Mesenchymal stem cell (in vitro differentiated cells and primary cell): ENCODE measurements around the gene NSUN6.
A peak's percentile ranks its signal among the peaks of the same experiment; 100 is the strongest.

ENCODE experiments used
- DNase-seq: peaks from one replicate; pipeline ENCODE4 v3.0.0-alpha.2; 2013
- H2AFZ ChIP-seq: one replicate; pipeline ENCODE4 v1.6.1; 2013; ENCODE audit warnings: low read depth, mild to moderate bottlenecking, control low read depth, inconsistent platforms, low read length, moderate library complexity
- H2AK5ac ChIP-seq: 2 replicates; pipeline ENCODE4 v1.6.1; 2013; ENCODE audit warnings: low read length, moderate library complexity, mild to moderate bottlenecking, inconsistent platforms; ENCODE audit not compliant: severe bottlenecking
- H2BK120ac ChIP-seq: one replicate; pipeline ENCODE4 v1.6.1; 2013; ENCODE audit warnings: low read depth, mild to moderate bottlenecking, inconsistent platforms, low read length, moderate library complexity
- H2BK12ac ChIP-seq, 2 experiments: one replicate each; pipeline ENCODE4 v1.6.1; 2013; ENCODE audit warnings: inconsistent platforms in 2 of 2, low read length in 2 of 2, mild to moderate bottlenecking in 2 of 2, moderate library complexity in 2 of 2, control low read depth in 1 of 2
- H2BK15ac ChIP-seq: one replicate; pipeline ENCODE4 v1.6.1; 2013; ENCODE audit warnings: mild to moderate bottlenecking, low read depth, inconsistent platforms; ENCODE audit not compliant: poor library complexity, severe bottlenecking
- H2BK5ac ChIP-seq: 2 replicates; pipeline ENCODE4 v1.6.1; 2013; ENCODE audit warnings: low read depth, mild to moderate bottlenecking, low read length, control low read depth, inconsistent platforms; ENCODE audit not compliant: poor library complexity, severe bottlenecking
- H3K14ac ChIP-seq, 2 experiments: one replicate each; pipeline ENCODE4 v1.6.1; 2013; ENCODE audit warnings: inconsistent platforms in 2 of 2, low read length in 2 of 2, control low read depth in 1 of 2, mild to moderate bottlenecking in 1 of 2, moderate library complexity in 1 of 2
- H3K18ac ChIP-seq, 2 experiments: one replicate each; pipeline ENCODE4 v1.6.1; 2013; ENCODE audit warnings: inconsistent platforms in 2 of 2, low read length in 2 of 2, control low read depth in 1 of 2, low read depth in 1 of 2, mild to moderate bottlenecking in 1 of 2
- H3K23ac ChIP-seq, 2 experiments: one replicate each; pipeline ENCODE4 v1.6.1; 2013; ENCODE audit warnings: inconsistent platforms in 2 of 2, low read length in 2 of 2, mild to moderate bottlenecking in 2 of 2, moderate library complexity in 2 of 2, control low read depth in 1 of 2
- H3K27ac ChIP-seq: 2 replicates; pipeline ENCODE4 v1.5.1; 2013; ENCODE audit warnings: mild to moderate bottlenecking, moderate library complexity, low read length, control low read depth, inconsistent platforms; ENCODE audit not compliant: poor library complexity, severe bottlenecking
- H3K27me3 ChIP-seq, 2 experiments: 2 replicates each; pipeline versions ENCODE4 v1.6.1 to v1.7.0; 2013; ENCODE audit warnings: low read length in 2 of 2, mild to moderate bottlenecking in 2 of 2, moderate library complexity in 2 of 2, control low read depth in 1 of 2, inconsistent platforms in 1 of 2; ENCODE audit not compliant: control insufficient read depth in 1 of 2, insufficient read depth in 1 of 2
- H3K36me3 ChIP-seq, 2 experiments: 2 replicates each; pipeline versions ENCODE4 v1.6.1 to v1.7.0; 2013; ENCODE audit warnings: low read length in 2 of 2, control low read depth in 1 of 2, inconsistent platforms in 1 of 2, low read depth in 1 of 2, mild to moderate bottlenecking in 1 of 2; ENCODE audit not compliant: insufficient read depth in 2 of 2, control insufficient read depth in 1 of 2
- H3K4ac ChIP-seq, 2 experiments: one replicate each; pipeline ENCODE4 v1.6.1; 2013; ENCODE audit warnings: inconsistent platforms in 2 of 2, low read length in 2 of 2, mild to moderate bottlenecking in 2 of 2, moderate library complexity in 2 of 2, control low read depth in 1 of 2, low read depth in 1 of 2
- H3K4me1 ChIP-seq: 2 replicates; pipeline ENCODE4 v1.6.1; 2013; ENCODE audit warnings: low read depth, low read length, control low read depth; ENCODE audit not compliant: control insufficient read depth, insufficient read depth
- H3K4me2 ChIP-seq: 2 replicates; pipeline ENCODE4 v1.6.1; 2013; ENCODE audit warnings: low read length, mild to moderate bottlenecking, inconsistent platforms; ENCODE audit not compliant: poor library complexity, severe bottlenecking
- H3K4me3 ChIP-seq, 2 experiments: 2 replicates each; pipeline versions ENCODE4 v1.5.1 to v1.7.0; 2013; ENCODE audit warnings: low read length in 2 of 2, mild to moderate bottlenecking in 2 of 2, control low read depth in 1 of 2, low read depth in 1 of 2; ENCODE audit not compliant: insufficient read depth in 1 of 2
- H3K79me1 ChIP-seq: replicated peaks from 2 replicates; pipeline ENCODE4 v1.6.1; 2013; ENCODE audit warnings: mild to moderate bottlenecking, control low read depth, low read length, inconsistent platforms; ENCODE audit not compliant: poor library complexity, severe bottlenecking
- H3K9ac ChIP-seq: 2 replicates; pipeline ENCODE4 v1.7.0; 2013; ENCODE audit warnings: mild to moderate bottlenecking, low read length, moderate library complexity
- H3K9me3 ChIP-seq: 2 replicates; pipeline ENCODE4 v1.7.0; 2013; ENCODE audit warnings: mild to moderate bottlenecking, low read length; ENCODE audit not compliant: control insufficient read depth
- H4K8ac ChIP-seq: one replicate; pipeline ENCODE4 v1.6.1; 2013; ENCODE audit warnings: inconsistent platforms, mild to moderate bottlenecking, low read length, moderate library complexity
- H4K91ac ChIP-seq: one replicate; pipeline ENCODE4 v1.6.1; 2013; ENCODE audit warnings: mild to moderate bottlenecking, low read length, inconsistent platforms
- WGBS: methylation state at CpG from one replicate; pipeline ENCODE4 v1.1.7; 2013; ENCODE audit warnings: mixed read lengths; 5-methylcytosine and 5-hydroxymethylcytosine counted together

Gene NSUN6

DNA sequence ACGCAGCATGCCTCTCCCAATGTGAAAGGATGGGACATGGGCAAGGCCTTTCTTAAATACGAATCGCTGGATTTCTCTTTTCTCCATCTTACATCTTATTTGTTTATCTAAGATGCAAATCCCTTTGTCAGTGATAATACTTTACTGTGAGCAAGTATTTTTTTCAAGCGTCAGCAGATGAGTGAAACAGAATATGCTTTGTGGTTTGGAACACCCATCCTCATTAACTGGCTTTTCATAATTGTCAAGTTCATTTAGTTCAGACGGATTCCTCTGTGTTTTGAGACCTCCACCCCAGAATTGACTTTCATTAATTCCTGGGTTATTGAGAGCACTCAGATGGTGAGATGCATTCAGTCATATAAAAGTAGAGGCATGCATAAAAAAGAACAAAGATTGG lies 149.8 kb downstream of the NSUN6 start:
- H3K4ac ChIP-seq = no peak overlapping the region
- H2BK120ac ChIP-seq = no peak overlapping the region
- no peak overlapping the region for H2BK5ac ChIP-seq
- no peak overlapping the region for H3K14ac ChIP-seq
- no peak overlapping the region for H2BK15ac ChIP-seq
- peaks cover 1% of the 10 kb centered on the region for H3K4me1 ChIP-seq
- H2BK12ac ChIP-seq = no peak overlapping the region
- no peak overlapping the region for H3K4me3 ChIP-seq
- no peaks in the 10 kb centered on the region for H3K36me3 ChIP-seq
- DNase-seq = no peak
- no peak overlapping the region for H3K23ac ChIP-seq
- no peak overlapping the region for H3K4me2 ChIP-seq
- no peaks in the 10 kb centered on the region for H3K79me1 ChIP-seq
- no peak overlapping the region for H4K8ac ChIP-seq
- no peak overlapping the region for H2AFZ ChIP-seq
- H2AK5ac ChIP-seq = no peak overlapping the region
- H3K27ac ChIP-seq = peak overlapping the region; percentile 53
- H3K9ac ChIP-seq = no peak overlapping the region
- WGBS = 57% methylated on average over 2 of the region's 5 CpGs
- H4K91ac ChIP-seq = no peak overlapping the region
- H3K9me3 ChIP-seq = no peaks in the 10 kb centered on the region
- H3K27me3 ChIP-seq = no peaks in the 10 kb centered on the region
- no peak overlapping the region for H3K18ac ChIP-seq

DNA sequence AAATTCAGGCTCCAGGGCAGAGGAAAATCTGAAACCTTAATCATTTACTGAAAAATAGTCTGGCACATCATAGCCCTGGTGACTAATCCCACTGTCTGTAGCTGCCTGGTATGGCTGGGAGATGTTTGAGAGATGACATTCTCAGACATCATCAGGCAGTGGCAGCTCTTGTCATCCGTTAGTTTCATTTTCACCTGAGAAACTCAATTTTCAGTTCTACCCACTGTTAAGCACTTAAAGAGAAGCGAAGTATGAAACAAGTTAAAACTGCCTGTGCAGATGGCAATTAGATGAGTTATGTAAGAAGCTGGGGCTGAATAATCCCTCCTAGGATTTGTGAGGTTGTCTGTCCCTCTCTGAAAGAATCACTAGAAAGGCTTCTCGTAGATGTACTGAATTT lies 150.2 kb downstream of the NSUN6 start:
- WGBS = 70% methylated on average over 2 of the region's 3 CpGs
- Histone ChIP-seq H3K4me2 (no peak overlapping the region), H2BK120ac (no peak overlapping the region), H2BK5ac (no peak overlapping the region), H2BK12ac (no peak overlapping the region), H3K27me3 (no peaks in the 10 kb centered on the region), H3K23ac (no peak overlapping the region), H4K8ac (no peak overlapping the region), H3K79me1 (no peaks in the 10 kb centered on the region), H3K4ac (no peak overlapping the region), H3K27ac (peak overlapping the region; percentile 53), H3K14ac (no peak overlapping the region), H3K4me3 (no peak overlapping the region), H4K91ac (no peak overlapping the region), H3K9me3 (no peaks in the 10 kb centered on the region), H3K9ac (no peak overlapping the region), H2AK5ac (no peak overlapping the region), H3K4me1 (peaks cover 1% of the 10 kb centered on the region), H2BK15ac (no peak overlapping the region), H3K18ac (no peak overlapping the region), H3K36me3 (no peaks in the 10 kb centered on the region), H2AFZ (no peak overlapping the region)
- no peak for DNase-seq

DNA sequence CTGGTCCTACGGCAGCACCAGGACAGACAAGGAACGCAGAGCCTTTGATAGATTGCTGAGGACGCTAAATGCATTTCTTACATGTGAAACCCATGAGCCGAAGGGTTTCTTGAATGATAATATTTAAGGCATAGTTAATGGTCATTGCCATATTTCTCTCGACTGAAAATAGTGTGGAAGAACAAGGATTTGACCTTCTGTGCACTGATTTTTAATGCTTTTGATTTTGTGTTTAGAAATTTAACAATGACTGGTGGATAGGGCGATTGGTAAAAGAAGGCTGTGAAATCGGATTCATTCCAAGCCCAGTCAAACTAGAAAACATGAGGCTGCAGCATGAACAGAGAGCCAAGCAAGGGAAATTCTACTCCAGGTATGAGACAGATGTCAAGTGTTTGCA lies 150.8 kb downstream of the NSUN6 start:
- H3K23ac ChIP-seq = no peak overlapping the region
- H4K91ac ChIP-seq = no peak overlapping the region
- H3K4me3 ChIP-seq = no peak overlapping the region
- H2BK120ac ChIP-seq = no peak overlapping the region
- H2AFZ ChIP-seq = no peak overlapping the region
- no peaks in the 10 kb centered on the region for H3K36me3 ChIP-seq
- H3K27ac ChIP-seq = no peak overlapping the region
- H3K4me1 ChIP-seq = peaks cover 1% of the 10 kb centered on the region
- WGBS = 86% methylated on average over 7 of the region's 7 CpGs
- H4K8ac ChIP-seq = no peak overlapping the region
- H3K79me1 ChIP-seq = no peaks in the 10 kb centered on the region
- no peaks in the 10 kb centered on the region for H3K27me3 ChIP-seq
- H3K4me2 ChIP-seq = no peak overlapping the region
- H2BK12ac ChIP-seq = no peak overlapping the region
- H3K4ac ChIP-seq = no peak overlapping the region
- H2BK15ac ChIP-seq = no peak overlapping the region
- H3K9me3 ChIP-seq = no peaks in the 10 kb centered on the region
- H3K14ac ChIP-seq = no peak overlapping the region
- no peak overlapping the region for H3K9ac ChIP-seq
- H2AK5ac ChIP-seq = no peak overlapping the region
- H3K18ac ChIP-seq = no peak overlapping the region
- no peak overlapping the region for H2BK5ac ChIP-seq
- no peak for DNase-seq

DNA sequence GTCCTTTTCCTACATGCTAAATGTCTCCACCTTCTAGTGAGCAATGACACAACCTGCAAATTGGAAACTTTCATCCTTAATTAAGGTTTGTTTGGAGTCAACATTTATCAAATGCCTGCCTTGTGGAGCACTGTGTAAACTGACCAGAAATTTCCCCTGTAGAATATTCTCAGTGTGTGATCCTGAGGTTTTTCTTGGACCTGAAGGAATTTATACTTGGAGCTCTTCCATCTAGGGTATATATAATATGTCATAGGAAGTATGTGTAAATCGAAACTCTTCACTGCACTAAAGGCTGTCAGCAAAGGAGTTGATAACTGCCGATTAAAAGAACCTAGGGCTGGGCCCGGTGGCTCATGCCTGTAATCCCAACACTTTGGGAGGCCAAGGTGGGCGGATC lies 152.4 kb downstream of the NSUN6 start:
- Histone ChIP-seq H3K4ac (no peak overlapping the region), H2BK5ac (no peak overlapping the region), H3K14ac (no peak overlapping the region), H3K23ac (no peak overlapping the region), H3K27ac (no peak overlapping the region), H3K36me3 (no peaks in the 10 kb centered on the region), H3K18ac (no peak overlapping the region), H3K4me1 (peaks cover 1% of the 10 kb centered on the region), H2AK5ac (no peak overlapping the region), H3K79me1 (no peaks in the 10 kb centered on the region), H3K9ac (no peak overlapping the region), H4K91ac (no peak overlapping the region), H2BK12ac (no peak overlapping the region), H3K4me3 (no peak overlapping the region), H2BK15ac (no peak overlapping the region), H3K27me3 (no peaks in the 10 kb centered on the region), H4K8ac (no peak overlapping the region), H3K4me2 (no peak overlapping the region), H3K9me3 (no peaks in the 10 kb centered on the region), H2BK120ac (no peak overlapping the region), H2AFZ (no peak overlapping the region)
- WGBS = 81% methylated on average over 4 of the region's 4 CpGs
- no peak for DNase-seq
